Measurements from ENCODE around the gene SMAD2.
"Not testable (repeated sequence)": the region's sequence is repeated elsewhere in the genome, so short reads cannot be mapped to it uniquely, and the experiment has no call there.

Gene SMAD2

GRCh38 chr18:47790036-47790435, 140.4 kb downstream of the SMAD2 start:
- DNase-seq = no peak

GRCh38 chr18:47788621-47789020, 141.8 kb downstream of the SMAD2 start:
- DNase-seq = no peak

GRCh38 chr18:47781561-47781960, 148.9 kb downstream of the SMAD2 start:
- no peak for DNase-seq

- DNase-seq = no peak
Observed at GRCh38 chr18:47780011-47780725, 150.3 kb downstream of the SMAD2 start.

- no peak for DNase-seq
Observed at GRCh38 chr18:47779381-47779780, 151.1 kb downstream of the SMAD2 start.

GRCh38 chr18:47777626-47778025, 152.8 kb downstream of the SMAD2 start:
- no peak for DNase-seq

GRCh38 chr18:47775961-47776360, 154.5 kb downstream of the SMAD2 start:
- peak; percentile 9 to 18 for DNase-seq

- DNase-seq = no peak
Observed at GRCh38 chr18:47773931-47774330, 156.5 kb downstream of the SMAD2 start.

GRCh38 chr18:47772374-47773248, 157.8 kb downstream of the SMAD2 start:
- peak; percentile 26 to 38 for DNase-seq

GRCh38 chr18:47771922-47772321, 158.5 kb downstream of the SMAD2 start:
- no peak for DNase-seq

- no peak for DNase-seq
Observed at GRCh38 chr18:47767699-47768098, 162.8 kb downstream of the SMAD2 start.

- DNase-seq = not testable (repeated sequence)
Observed at GRCh38 chr18:47767198-47767597, 163.3 kb downstream of the SMAD2 start.
